GM19043 (cell line): ENCODE results near the gene ELF4.
A peak's percentile ranks its signal among the peaks of the same experiment; 100 is the strongest.
"Not testable (repeated sequence)": the region's sequence is repeated elsewhere in the genome, so short reads cannot be mapped to it uniquely, and the experiment has no call there.

Source experiments
- ATAC-seq: cut with Tn5 transposase; IDR thresholded peaks from one replicate; pipeline ENCODE4 v1.9.1; 2021; ENCODE audit warnings: low read depth; ENCODE audit not compliant: unreplicated experiment

The ELF4 gene

DNA sequence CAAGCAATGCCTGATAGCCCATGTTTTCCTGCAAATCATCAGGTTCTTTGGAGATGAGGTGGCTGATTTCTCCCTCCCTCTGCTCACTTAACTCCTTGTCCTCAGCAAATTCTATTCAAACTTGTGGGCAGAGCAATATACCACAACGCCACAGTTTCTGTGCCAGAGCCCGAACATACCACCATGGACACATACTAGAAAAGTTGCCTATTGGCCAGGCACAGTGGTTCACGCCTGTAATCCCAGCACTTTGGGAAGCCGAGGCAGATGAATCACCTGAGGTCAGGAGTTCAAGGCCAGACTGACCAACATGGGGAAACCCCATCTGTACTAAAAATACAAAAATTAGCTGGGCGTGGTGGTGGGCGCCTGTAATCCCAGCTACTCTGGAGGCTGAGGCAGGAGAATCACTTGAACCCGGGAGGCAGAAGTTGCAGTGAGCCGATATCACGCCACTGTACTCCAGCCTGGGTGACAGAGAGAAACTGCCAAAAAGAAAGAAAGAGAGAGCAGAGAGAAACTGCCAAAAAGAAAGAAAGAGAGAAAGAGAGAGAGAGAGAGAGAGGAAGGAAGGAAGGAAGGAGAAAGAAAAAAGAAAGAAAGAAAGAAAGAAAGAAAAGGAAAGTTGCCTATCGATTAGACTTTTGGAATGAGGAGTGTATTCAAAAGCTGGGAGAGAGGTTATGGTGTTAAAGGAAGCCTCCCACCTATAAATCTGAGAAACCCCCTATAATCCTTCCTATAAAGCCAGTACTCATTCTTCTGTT lies 5.0 kb upstream of the ELF4 start:
- ATAC-seq = not testable (repeated sequence)

DNA sequence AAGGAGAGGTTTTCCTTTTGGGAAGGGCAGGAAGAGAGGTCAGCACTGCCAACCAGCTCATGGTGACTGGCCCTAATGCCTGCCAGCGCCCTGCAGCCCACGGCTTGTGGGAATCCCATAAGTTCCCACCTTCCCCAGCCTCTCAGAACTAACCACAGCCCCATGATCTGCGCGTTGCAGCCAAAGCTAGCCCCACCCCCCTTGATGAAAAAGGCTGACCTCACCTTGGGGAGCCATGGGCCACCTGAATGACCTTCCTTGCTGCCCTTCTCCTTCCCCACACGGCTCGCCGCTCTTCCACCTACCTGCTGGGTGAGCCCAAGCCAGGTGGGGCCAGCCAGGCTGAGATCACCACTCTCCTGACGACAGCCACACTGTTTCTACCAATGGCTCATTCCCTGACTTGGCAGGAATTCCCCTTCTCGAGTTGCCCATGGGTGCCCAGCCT lies 3.9 kb upstream of the ELF4 start:
- no peak for ATAC-seq

DNA sequence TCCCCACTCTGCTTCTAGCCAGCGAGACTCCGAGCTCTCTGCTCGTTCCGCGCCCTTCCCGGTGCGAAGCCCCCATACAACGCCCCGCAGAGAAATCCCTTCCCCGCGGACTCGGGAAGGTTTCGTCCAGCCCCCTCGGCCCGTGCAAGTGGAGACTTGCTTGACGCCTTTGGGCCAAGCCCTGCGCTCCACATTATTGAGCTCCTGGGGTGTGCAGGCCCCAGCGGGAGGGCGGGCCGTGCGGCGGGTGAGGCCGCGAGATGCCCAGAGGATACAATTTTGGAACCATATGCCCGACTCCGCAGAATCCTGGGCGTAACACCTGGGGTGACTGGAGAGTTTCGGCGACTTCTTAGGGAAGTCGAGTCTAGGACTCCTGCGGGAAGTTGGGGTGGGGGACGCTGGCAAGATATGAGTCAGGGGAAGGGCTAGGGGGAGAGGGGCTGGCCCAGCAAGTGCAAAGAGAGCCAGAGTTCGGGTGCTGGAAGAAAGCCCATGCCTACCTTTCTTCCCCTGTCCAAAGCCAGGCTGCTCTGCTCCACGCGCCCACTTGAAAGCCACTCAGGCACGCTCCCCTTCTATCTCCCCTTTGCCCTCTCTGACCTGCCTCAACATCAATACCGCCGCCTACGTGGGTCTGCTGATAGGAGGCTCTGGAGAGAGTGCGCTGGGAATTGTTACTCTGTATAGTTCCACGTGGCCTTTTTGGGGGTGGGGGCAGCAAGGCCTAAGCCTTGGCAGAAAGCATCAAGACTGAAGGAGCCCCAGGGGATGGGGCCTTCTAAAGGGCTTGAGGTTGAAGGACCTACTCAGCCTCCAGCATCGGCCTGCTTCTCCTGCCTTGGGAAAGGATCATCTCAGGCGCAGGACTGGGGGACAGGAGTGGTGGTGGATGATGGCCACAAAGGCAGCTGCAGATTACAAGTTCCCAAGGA lies 1.2 kb upstream of the ELF4 start:
- no peak for ATAC-seq

DNA sequence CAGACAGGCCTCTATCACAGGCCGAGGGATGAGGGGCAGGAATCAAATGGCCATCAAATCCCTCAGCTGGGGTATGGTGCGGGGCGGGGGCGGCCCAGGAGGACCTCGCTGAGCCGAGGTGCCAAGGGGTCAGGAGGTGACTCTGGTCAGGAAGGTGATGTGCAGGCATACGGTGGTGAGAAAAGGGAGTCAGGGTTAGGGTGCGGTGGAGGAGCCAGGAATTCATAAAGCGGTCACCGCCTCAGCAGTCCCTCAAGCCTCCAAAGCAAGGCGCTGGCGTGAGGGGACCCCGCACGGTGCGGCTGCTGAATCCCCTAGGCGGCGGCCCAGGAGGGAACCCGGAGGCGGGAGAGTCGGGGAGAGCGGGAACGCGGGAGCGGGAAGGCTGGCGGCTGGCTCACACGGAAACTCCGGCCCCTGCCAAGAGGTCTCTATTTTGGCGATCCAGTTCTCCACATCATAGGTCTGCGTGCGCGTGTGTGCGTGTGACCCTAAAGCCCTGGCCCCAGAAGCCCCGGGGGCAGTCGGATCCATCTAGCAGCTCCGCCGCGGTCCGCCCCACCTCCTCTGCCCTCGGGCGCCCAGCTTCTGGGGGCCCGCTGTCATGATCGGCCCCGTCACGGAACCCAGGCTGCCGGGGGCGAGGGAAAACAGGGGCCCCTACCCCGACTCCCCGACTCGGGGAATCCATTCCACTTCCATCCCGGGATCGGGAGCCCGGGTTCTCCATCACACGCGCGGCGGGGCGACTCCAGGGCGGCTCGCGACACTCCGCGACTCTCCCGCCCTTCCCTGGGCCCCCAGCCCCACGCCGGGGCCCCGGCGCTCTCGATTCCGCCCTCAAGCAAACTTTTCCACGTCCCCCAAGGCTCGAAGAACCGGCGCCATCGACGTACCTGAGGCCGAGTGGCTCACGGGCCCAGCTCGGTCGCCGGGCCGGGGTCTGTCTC lies 593 bp downstream of the ELF4 start:
- no peak for ATAC-seq

DNA sequence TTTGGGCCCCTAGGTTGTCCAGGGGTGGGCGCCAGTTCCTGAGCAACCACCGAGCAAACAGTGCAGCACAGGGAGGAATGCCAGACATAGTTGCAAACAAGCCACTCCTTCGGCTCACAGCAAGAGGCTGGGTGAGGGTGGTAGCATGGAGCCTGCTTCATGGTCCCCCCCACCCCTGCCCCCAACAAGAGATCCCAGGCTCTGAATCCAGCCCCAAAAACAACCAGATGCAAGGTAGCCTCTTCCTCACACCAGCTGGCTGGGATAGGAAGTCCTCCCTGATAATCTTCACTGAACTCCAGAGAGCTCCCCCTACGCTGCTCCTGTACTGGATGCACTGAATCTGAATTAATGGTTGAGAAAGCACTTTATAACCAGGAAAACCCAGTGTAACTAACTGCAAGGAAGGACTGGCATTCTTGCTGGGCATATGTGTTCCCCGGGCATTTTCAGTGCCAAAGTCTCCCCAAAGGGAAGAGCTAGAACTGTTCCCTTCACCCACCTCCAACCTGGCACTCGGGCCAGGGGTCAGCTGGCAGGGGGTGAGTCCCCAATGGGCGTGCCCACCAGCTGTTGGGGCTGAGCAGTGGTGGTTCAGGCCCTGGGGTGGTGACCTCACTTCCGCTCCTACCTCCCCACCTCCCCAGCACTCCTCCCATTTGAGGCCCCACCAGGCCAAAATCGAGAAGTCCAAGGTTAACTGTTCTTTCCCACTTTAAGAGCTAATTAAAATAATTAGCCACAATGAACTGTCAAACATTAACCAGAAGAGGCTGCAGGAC lies 1.5 kb downstream of the ELF4 start:
- peak; percentile 70 for ATAC-seq

DNA sequence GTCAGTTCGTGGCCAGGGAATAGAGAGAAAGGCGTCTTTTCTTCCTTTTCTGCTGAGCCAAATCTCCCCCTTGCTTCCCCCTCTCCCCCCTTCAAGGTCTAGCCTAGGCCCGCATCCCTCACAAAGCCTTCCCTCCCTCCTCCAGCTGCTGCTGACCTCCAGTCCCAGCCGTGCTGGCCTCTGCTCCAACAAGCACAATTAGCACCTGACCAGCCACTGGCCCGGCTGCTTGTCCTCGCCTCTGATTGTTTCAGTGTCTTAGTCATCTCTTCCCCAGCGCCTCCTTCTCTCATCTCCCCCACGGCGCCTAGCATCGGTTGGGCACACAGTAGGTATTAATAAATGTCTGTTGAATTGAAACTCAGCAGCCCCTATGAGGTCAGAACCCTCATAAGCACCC lies 4.2 kb downstream of the ELF4 start:
- no peak for ATAC-seq

DNA sequence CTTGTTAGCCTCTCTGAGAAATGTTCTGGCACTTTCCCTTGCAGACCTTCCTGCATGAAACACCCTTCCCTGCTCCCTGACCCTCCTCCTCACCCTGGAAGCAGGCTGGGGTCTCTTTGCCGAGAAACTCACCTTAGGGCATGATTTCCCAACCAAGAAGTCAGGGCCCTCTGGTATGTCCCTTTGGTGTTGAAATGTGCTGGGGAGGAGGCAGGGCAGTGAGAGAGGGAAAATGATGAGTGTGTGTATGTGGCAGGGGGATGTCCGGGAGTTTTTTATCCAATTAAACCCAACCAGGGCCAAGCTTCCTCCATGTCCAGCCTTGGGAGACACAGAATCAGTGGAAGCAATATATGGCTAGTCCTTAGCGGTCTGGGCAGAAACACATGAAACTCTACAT lies 5.1 kb downstream of the ELF4 start:
- ATAC-seq = no peak

DNA sequence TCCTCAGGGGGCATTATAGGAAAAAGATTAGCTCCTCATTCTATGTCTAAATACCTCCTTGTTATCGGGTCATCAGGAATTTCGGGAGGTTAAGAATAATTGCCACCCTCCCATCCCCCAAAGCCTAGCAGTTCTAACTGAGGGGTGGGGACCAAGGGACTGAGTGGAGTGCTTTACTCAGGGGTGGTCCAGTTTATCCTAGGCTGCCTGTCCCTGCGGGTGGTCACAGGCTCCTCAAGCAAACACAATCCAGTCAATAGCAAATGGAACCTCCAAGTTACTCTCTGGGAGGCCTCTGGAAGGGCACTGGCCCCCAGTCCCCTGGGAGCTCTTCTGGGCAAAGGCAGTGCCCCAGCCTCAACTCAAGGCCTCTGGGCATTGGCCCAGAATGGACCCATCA lies 6.7 kb downstream of the ELF4 start:
- no peak for ATAC-seq

DNA sequence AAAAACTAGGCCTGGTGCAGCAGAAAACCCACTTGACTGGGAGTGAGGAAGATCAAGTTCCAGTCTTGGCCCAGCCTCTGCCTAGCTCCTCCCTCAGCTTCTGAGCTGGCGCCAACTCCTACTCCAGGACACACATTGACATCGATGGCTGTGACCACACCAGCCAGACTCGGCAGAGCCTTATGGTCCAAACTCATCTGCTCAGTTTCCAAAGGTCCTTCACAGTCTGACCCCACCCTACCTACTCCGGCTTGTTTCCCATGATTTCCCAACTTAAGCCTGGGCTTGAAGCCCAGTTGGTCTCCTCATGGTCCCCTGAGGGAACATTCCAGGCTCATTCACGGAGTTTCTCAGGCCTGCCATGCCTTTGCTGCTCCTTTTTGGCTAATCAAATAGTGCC lies 10.1 kb downstream of the ELF4 start:
- no peak for ATAC-seq

DNA sequence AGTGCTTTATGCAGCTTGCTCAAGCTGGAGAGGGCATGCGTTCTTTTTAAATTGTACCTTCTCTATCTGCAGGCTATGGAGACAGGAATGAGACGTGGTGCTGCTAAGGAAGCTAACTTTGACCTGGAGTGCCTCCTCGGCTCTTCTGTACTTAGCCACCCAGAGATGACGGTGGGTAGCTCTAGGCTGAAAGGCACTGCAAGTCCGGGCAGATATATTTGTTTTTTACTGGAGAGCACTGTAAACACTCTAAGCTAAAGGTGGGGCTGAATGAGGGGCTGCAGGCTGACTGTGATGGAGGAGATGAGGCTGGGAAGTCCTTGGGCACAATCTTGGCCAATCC lies 12.1 kb downstream of the ELF4 start:
- ATAC-seq = no peak

DNA sequence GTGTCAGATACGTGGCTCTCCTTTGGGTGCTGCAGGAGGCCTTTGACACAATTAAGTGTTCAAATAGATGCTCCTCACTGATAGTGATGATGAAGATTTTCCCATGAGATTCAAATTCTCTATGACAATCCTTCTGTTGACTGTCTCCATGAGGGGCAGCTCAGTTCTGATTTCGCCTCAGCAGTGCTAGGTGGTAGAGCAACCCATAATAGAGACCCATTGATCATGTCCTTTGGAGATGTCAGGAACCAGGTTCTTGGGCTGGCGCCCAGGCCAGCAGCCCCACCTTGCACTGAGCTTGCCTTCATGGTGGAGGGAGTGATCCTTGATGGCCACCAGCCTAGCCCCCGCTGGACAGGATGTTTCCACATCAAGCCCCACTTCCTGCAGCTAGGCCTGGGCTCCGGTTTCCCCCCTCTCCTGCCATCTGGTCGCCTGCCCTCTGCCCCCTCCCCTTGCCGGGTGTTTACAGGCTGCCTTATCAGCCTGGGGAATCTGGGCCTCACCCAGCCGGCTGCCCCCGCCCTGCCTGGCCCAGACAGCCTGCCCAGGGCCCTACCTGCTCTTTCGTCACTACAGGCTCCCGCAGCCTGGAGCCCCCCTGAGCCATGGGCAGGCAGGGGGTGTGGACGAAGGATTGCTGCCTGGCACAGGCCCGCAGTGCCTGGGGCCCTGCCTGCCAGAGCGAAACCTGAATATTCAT lies 12.6 kb downstream of the ELF4 start:
- ATAC-seq = no peak

DNA sequence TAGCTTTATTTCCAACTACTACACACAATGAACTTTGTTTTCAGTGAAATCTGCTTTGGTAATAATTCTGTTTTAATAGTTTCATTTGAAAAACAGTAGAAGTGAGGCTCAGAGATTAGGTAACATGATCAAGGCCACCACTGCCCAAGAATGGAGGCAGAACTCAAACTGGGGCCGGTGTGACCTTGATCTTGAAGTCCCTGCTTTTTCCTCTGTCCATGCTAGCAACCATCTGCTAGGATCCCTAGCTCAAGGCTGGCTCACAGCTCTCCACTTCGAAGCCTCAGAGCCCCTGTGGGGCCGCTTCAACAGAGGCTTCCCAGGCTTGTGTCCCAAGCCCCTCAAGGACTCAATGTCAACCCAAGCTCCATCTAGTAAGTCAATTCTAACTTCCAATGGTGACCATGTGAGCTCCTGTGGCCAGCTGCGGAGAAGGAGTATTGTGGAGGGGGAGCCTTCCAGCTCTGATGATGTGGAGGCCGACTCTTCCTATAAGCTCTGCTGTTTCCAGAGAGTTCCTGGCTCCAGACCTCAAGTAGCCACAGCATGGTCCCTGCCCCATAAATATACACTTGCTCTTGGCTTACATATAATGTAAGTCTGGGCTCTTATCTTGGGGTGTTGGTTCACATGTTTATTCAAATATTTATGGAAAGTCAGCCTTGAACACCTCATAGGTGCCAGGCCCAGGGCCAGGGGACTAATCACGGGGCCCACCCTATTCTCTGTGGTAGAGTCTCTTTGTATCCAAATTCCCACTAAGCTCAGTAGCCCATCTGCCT lies 14.9 kb downstream of the ELF4 start:
- no peak for ATAC-seq

DNA sequence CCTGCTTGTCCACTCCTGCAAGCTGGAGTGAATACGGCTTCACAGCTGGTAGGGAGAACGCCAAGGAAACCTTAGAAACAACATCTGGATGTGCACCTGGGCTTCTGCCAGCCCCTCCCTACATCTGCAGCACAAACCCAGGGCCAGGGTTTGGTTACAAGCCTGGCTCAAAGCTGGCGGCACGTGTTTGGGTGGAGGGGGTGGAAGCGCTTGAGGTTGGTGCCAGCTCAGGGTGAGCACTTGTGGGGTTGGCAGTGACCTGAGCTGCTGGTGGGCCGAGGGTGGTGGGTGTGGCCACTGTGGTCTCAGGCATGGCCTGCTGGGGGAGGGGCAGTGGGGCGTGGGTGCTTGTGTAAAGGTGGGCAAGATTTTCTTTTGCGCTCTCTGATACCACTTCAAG lies 15.6 kb downstream of the ELF4 start:
- no peak for ATAC-seq

DNA sequence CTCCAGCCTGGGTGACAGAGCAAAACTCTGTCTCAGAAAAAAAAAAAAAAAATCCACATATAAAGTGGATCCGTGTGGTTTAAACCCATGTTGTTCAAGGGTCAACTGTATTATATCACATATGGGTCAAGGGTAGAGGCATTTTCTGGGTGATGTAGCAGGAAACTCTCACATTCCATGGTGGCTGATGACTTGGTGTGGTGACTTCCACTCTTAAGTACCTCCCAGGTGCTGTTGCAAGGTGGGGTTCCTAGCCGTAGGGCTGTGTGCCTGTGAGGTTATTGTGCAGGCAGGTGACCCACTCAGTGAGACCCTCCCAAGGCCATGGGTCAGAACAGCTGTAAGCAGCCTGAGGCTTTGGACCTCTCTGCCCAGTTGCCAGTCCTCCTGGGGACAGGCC lies 17.0 kb downstream of the ELF4 start:
- no peak for ATAC-seq

DNA sequence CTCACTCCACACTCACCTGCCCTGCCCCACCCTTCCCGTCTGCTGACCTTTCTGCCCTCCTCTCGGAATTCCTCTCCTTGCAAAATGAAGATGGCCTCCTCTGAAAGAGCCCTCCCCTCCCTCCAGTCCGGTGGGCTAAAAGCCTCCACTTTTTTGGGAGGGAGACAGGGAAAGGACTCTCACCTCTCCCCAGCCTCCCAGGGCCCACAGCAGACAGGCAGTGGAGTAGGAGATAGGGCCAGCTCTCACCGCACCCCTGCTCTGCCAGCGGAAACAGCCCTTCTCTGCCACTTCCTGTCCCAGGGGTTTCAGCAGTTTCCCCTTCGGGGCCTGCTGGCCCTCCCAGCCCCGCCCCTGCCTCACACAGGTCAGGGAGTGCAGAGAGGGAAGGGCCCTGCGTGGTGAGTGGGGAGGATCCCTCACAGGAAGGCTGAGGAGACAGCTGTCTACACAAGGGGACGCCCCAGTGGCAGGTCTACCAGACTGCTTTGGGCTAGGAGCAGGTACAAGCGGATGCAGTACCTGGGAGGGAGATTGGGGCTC lies 18.2 kb downstream of the ELF4 start:
- ATAC-seq = peak; percentile 99

DNA sequence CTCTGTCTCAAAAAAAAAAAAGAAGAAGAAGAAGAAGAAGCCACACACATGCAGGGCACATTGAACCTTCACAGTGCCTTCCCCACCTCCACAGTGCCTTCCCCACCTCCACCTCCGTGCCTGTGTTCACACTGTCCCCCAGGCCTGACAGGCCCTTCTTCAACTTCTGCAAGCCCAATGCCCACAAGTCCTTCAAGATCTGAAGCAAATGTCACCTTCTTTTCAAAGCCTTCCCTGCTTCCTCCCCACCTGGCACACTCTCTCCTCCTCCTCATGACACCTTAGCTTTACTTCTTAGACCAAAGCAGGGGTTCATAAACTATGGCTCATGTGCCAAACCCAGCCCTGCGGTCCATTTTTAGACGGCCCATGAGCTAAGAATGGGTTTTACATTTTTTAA lies 19.9 kb downstream of the ELF4 start:
- no peak for ATAC-seq

DNA sequence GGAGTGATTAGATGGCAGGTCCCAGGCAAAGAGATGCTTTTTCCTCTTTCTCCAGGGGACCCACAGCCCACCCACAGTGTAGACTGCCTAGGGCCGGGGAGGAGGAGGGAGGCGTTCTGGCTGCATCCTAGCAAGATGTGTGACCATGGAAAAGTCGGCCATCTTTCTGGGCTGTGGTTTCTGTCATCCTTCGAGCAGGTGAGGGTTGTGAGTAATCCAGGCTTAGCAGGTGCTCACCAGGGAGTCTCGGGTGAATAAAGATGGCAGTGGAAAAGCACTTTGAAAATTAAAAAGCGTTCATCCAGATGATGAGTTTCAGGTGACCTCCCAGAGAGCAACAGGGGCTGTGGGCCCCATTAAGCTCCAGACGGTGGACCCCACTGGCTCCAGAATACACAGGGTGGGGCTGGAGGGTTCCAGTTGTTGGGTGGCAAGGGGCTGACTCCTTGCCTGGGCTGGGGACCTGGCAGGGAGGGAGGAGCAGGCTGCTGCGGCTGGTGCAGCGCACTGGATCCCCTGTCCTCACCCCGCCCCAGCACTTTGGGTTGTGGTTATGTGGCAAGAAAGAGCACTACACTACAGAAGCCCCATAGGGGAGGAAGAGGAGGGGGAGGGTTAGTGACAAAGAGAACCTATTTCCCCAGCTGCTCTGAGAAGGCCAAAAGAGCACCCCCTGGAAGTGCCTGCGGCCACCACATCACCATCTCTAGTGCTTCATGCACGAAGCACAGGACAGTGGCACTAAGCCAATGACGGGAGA lies 23.7 kb downstream of the ELF4 start:
- ATAC-seq = peak; percentile 30
